H9 (cell line): ENCODE results near the gene CCL8. TPM values are rescaled to one million over a fixed set of nuclear protein-coding genes. Genes with fewer than 3 reads are reported as not detected.

Experiments
- DNase-seq: peaks from one replicate; pipeline ENCODE4 v3.0.0-alpha.2; 2017
- H2AFZ ChIP-seq: one replicate; pipeline ENCODE4 v1.6.1; 2013; ENCODE audit warnings: mild to moderate bottlenecking, low read length, control low read depth, moderate library complexity
- H2AK5ac ChIP-seq: 2 replicates; pipeline ENCODE4 v1.6.1; 2013; ENCODE audit warnings: low read length, control low read depth, mixed read lengths; ENCODE audit not compliant: insufficient read length
- H2BK120ac ChIP-seq: one replicate; pipeline ENCODE4 v1.6.1; 2013; ENCODE audit warnings: low read depth, mild to moderate bottlenecking, low read length, control low read depth, inconsistent platforms; ENCODE audit not compliant: poor library complexity, severe bottlenecking
- H2BK12ac ChIP-seq: 2 replicates; pipeline ENCODE4 v1.6.1; 2013; ENCODE audit warnings: low read length, control low read depth, mixed read lengths, low read depth; ENCODE audit not compliant: insufficient read length
- H2BK15ac ChIP-seq: 2 replicates; pipeline ENCODE4 v1.6.1; 2013; ENCODE audit warnings: low read depth, low read length, control low read depth
- H2BK20ac ChIP-seq: one replicate; pipeline ENCODE4 v1.6.1; 2013; ENCODE audit warnings: low read depth, mild to moderate bottlenecking, low read length, control low read depth, inconsistent platforms; ENCODE audit not compliant: poor library complexity, severe bottlenecking
- H2BK5ac ChIP-seq: 2 replicates; pipeline ENCODE4 v1.6.1; 2013; ENCODE audit warnings: low read length, control low read depth, mixed read lengths; ENCODE audit not compliant: insufficient read length
- H3K14ac ChIP-seq: 2 replicates; pipeline ENCODE4 v1.6.1; 2013; ENCODE audit warnings: low read length, control low read depth; ENCODE audit not compliant: insufficient read depth
- H3K18ac ChIP-seq: 2 replicates; pipeline ENCODE4 v1.6.1; 2013; ENCODE audit warnings: low read depth, mild to moderate bottlenecking, mixed read lengths, low read length, control low read depth; ENCODE audit not compliant: insufficient read length
- H3K23ac ChIP-seq: 2 replicates; pipeline ENCODE4 v1.6.1; 2013; ENCODE audit warnings: low read length, control low read depth, mixed read lengths, low read depth; ENCODE audit not compliant: insufficient read length
- H3K23me2 ChIP-seq: 2 replicates; pipeline ENCODE4 v1.6.1; 2013; ENCODE audit warnings: low read depth, mild to moderate bottlenecking, mixed read lengths, low read length, control low read depth; ENCODE audit not compliant: insufficient read length, poor library complexity, severe bottlenecking
- H3K27ac ChIP-seq: 2 replicates; pipeline ENCODE4 v1.5.1; 2013; ENCODE audit warnings: low read length, control low read depth, mixed read lengths, low read depth; ENCODE audit not compliant: insufficient read length
- H3K27me3 ChIP-seq: 2 replicates; pipeline ENCODE4 v1.6.1; 2013; ENCODE audit warnings: low read length, control low read depth, inconsistent platforms; ENCODE audit not compliant: insufficient read depth
- H3K4ac ChIP-seq: 2 replicates; pipeline ENCODE4 v1.6.1; 2013; ENCODE audit warnings: low read depth, mild to moderate bottlenecking, control low read depth, inconsistent platforms, low read length, moderate library complexity
- H3K4me1 ChIP-seq: 2 replicates; pipeline ENCODE4 v1.6.1; 2013; ENCODE audit warnings: low read length, control low read depth, inconsistent platforms; ENCODE audit not compliant: insufficient read depth
- H3K4me2 ChIP-seq: 2 replicates; pipeline ENCODE4 v1.6.1; 2013; ENCODE audit warnings: low read length, control low read depth, mixed read lengths; ENCODE audit not compliant: insufficient read length, insufficient read depth
- H3K56ac ChIP-seq: 2 replicates; pipeline ENCODE4 v1.6.1; 2013; ENCODE audit warnings: low read depth, mild to moderate bottlenecking, mixed read lengths, low read length, control low read depth; ENCODE audit not compliant: insufficient read length
- H3K79me1 ChIP-seq: 2 replicates; pipeline ENCODE4 v1.6.1; 2013; ENCODE audit warnings: low read depth, mild to moderate bottlenecking, moderate library complexity, low read length, control low read depth, inconsistent platforms; ENCODE audit not compliant: insufficient read depth, poor library complexity, severe bottlenecking
- H3K79me2 ChIP-seq: 2 replicates; pipeline ENCODE4 v1.6.1; 2013; ENCODE audit warnings: low read length, control low read depth, inconsistent platforms; ENCODE audit not compliant: insufficient read depth
- H3K9ac ChIP-seq: 2 replicates; pipeline ENCODE4 v1.6.1; 2013; ENCODE audit warnings: low read length, control low read depth, mixed read lengths; ENCODE audit not compliant: insufficient read length; ENCODE audit errors: extremely low read depth
- H3K9me3 ChIP-seq: one replicate; pipeline ENCODE4 v1.6.1; 2013; ENCODE audit warnings: low read depth, low read length, inconsistent platforms; ENCODE audit not compliant: control insufficient read depth
- H3T11ph ChIP-seq: one replicate; pipeline ENCODE4 v1.6.1; 2013; ENCODE audit warnings: mild to moderate bottlenecking, low read length, control low read depth, inconsistent platforms
- H4K20me1 ChIP-seq: one replicate; pipeline ENCODE4 v1.6.1; 2013; ENCODE audit not compliant: control insufficient read depth, insufficient read length, insufficient read depth
- H4K5ac ChIP-seq: 2 replicates; pipeline ENCODE4 v1.6.1; 2013; ENCODE audit warnings: low read depth, mild to moderate bottlenecking, mixed read lengths, low read length, control low read depth; ENCODE audit not compliant: insufficient read length
- H4K8ac ChIP-seq: replicated peaks from 2 replicates; pipeline ENCODE4 v1.6.1; 2013; ENCODE audit warnings: low read length, control low read depth, mixed read lengths, low read depth; ENCODE audit not compliant: insufficient read length
- H4K91ac ChIP-seq: 2 replicates; pipeline ENCODE4 v1.6.1; 2013; ENCODE audit warnings: low read depth, mild to moderate bottlenecking, moderate library complexity, mixed read lengths, low read length, control low read depth; ENCODE audit not compliant: insufficient read length
- H3K27ac Mint-ChIP-seq, 3 experiments: 2 replicates in 2 of 3; 3 replicates in 1 of 3; pipeline ENCODE4 v1.8.0; 2020 to 2021; ENCODE audit warnings: mixed read lengths in 3 of 3, mild to moderate bottlenecking in 1 of 3, moderate library complexity in 1 of 3
- H3K27me3 Mint-ChIP-seq: 2 replicates; pipeline ENCODE4 v1.8.0; 2021; ENCODE audit warnings: low read depth, mild to moderate bottlenecking, moderate library complexity, mixed read lengths
- H3K36me3 Mint-ChIP-seq, 3 experiments: 2 replicates in 2 of 3; 3 replicates in 1 of 3; pipeline ENCODE4 v1.8.0; 2020 to 2021; ENCODE audit warnings: low read depth in 3 of 3, mixed read lengths in 3 of 3; ENCODE audit not compliant: insufficient read depth in 1 of 3
- H3K4me1 Mint-ChIP-seq, 2 experiments: 2 replicates each; pipeline ENCODE4 v1.8.0; 2020; ENCODE audit warnings: mixed read lengths in 2 of 2
- H3K4me3 Mint-ChIP-seq, 2 experiments: 2 replicates in 1 of 2; 3 replicates in 1 of 2; pipeline ENCODE4 v1.8.0; 2020 to 2021; ENCODE audit warnings: mild to moderate bottlenecking in 2 of 2, mixed read lengths in 2 of 2, moderate library complexity in 1 of 2
- H3K9me3 Mint-ChIP-seq, 2 experiments: 2 replicates in 1 of 2; 3 replicates in 1 of 2; pipeline ENCODE4 v1.8.0; 2020; ENCODE audit warnings: mild to moderate bottlenecking in 2 of 2, mixed read lengths in 2 of 2, moderate library complexity in 1 of 2
- WGBS: extraction: QIAGEN DNeasy Blood & Tissue Kit; methylation state at CpG from one replicate; pipeline ENCODE4 v1.1.7; 2013; ENCODE audit warnings: missing lambda C conversion rate, low lambda C conversion rate, mixed read lengths; ENCODE audit not compliant: insufficient read length; ENCODE audit errors: extremely low coverage; 5-methylcytosine and 5-hydroxymethylcytosine counted together
- total RNA-seq: library from RNA; stranded (reverse); gene quantifications from 2 replicates; pipeline ENCODE4 v1.2.1, GENCODE V29; 2021
- TF ChIP-seq, protein P1 (sequence below): fragments of 200-600 bp; sonication (generic); conservative IDR thresholded peaks from 3 replicates; pipeline ENCODE4 v1.8.0; 2021; ENCODE audit warnings: antibody characterized with exemption, mild to moderate bottlenecking

The CCL8 gene
- total RNA-seq, 1 experiment from 2014 or later: not detected

- no peak overlapping the region for H3K4ac ChIP-seq
- H3K14ac ChIP-seq: no peak overlapping the region
- no peak overlapping the region for H3K9ac ChIP-seq
- H3K79me2 ChIP-seq: no peaks in the 10 kb centered on the region
- H3K4me1 Mint-ChIP-seq: peaks cover 6% of the 10 kb centered on the region in 2 experiments
- H3K4me3 Mint-ChIP-seq: no peak overlapping the region
- no peak overlapping the region for H2BK5ac ChIP-seq
- no peak overlapping the region for H3T11ph ChIP-seq
- no peak overlapping the region for H2AFZ ChIP-seq
- H2BK120ac ChIP-seq: no peak overlapping the region
- H2AK5ac ChIP-seq: no peak overlapping the region
- H3K4me1 ChIP-seq: no peaks in the 10 kb centered on the region
- WGBS: no CpG with 5 or more reads among the region's 2 CpGs
- no peaks in the 10 kb centered on the region; the same call in 1 of the 2 replicates for H3K27me3 ChIP-seq
- no peak overlapping the region for H3K18ac ChIP-seq
- no peak overlapping the region for H3K4me2 ChIP-seq
- no peak overlapping the region for H2BK15ac ChIP-seq
- no peak overlapping the region for H3K56ac ChIP-seq
- no peak overlapping the region for H4K5ac ChIP-seq
- no peak for DNase-seq
- H3K27ac Mint-ChIP-seq: no peak overlapping the region
- H3K9me3 Mint-ChIP-seq: no peaks in the 10 kb centered on the region
- no peaks in the 10 kb centered on the region for H3K23me2 ChIP-seq
- TF ChIP-seq, protein P1, sequence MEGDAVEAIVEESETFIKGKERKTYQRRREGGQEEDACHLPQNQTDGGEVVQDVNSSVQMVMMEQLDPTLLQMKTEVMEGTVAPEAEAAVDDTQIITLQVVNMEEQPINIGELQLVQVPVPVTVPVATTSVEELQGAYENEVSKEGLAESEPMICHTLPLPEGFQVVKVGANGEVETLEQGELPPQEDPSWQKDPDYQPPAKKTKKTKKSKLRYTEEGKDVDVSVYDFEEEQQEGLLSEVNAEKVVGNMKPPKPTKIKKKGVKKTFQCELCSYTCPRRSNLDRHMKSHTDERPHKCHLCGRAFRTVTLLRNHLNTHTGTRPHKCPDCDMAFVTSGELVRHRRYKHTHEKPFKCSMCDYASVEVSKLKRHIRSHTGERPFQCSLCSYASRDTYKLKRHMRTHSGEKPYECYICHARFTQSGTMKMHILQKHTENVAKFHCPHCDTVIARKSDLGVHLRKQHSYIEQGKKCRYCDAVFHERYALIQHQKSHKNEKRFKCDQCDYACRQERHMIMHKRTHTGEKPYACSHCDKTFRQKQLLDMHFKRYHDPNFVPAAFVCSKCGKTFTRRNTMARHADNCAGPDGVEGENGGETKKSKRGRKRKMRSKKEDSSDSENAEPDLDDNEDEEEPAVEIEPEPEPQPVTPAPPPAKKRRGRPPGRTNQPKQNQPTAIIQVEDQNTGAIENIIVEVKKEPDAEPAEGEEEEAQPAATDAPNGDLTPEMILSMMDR: no peak
- H4K8ac ChIP-seq: no peak overlapping the region
- no peak overlapping the region for H3K27ac ChIP-seq
- no peaks in the 10 kb centered on the region for H3K9me3 ChIP-seq
- H3K23ac ChIP-seq: no peak overlapping the region
- H4K20me1 ChIP-seq: no peaks in the 10 kb centered on the region
- no peak overlapping the region for H2BK20ac ChIP-seq
- H3K27me3 Mint-ChIP-seq: peaks cover 18% of the 10 kb centered on the region
- no peak overlapping the region for H2BK12ac ChIP-seq
- H3K79me1 ChIP-seq: no peaks in the 10 kb centered on the region
- no peaks in the 10 kb centered on the region for H3K36me3 Mint-ChIP-seq
- H4K91ac ChIP-seq: no peak overlapping the region
Measured at GRCh38 chr17:34299027-34299426, 20.2 kb upstream of the CCL8 start.
